GM18951 (cell line): ENCODE measurements around the gene PDE4B.

Experiments
- POLR2A ChIP-seq: IDR thresholded peaks from 4 replicates; pipeline ENCODE4 v1.6.1; 2011; ENCODE audit warnings: mild to moderate bottlenecking; ENCODE audit not compliant: insufficient read length, insufficient read depth; ENCODE audit errors: extremely low read depth
- in situ Hi-C: fragments of 300-500 bp; cut with MboI; formaldehyde crosslinking; loops from one replicate; pipeline ENCODE4 v1.12.0; 2022; ENCODE audit warnings: low sequenced_read_pairs, mixed read lengths, inconsistent platforms; ENCODE audit not compliant: unreplicated experiment

The PDE4B gene

DNA sequence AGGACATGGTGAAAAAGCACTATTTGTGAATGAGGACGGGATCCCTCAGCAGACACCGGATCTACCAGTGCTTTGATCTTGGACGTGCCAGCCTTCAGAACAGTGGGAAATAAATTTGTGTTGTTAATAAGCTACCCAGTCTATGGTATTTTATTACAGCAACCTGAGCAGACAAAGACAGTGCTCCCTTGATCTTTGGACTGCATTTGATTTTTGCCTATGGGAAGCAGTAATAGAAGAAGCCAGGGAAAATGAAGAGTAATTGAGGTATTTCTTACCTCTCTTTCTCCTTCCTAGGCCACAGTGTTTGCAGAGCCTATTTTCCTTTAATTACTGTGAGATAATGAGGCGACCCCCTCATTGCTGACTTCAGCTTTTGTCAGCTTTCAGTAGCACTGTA lies 87.9 kb downstream of the PDE4B start:
- TF ChIP-seq POLR2A: no peak
- in situ Hi-C loops: no loop called here

DNA sequence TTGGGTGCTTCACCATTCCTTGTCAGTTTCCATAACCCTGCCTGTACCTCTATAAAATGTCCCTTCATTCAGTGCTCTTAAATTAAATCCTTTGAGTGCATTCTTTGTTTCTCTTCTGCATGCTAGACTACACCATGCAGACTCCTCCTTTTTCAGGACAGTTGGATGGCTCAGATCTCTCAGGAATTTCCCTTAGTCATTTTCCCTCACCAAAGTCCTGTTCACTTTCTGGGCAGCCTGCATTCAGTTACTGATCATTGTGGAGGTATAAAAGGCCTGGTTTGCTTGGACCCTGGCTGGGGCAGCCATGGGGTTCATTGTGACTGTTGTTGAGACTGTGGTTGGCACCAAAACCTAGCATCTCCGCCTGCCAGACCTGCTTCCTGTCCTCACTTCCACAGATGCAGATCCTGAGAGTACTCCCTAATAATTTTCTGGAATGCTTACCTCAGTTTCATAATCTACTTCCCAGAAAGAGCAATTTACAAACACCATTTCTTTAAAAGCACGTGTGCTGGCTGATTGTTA lies 88.4 kb downstream of the PDE4B start:
- in situ Hi-C loops: no loop called here
- no peak for TF ChIP-seq POLR2A

DNA sequence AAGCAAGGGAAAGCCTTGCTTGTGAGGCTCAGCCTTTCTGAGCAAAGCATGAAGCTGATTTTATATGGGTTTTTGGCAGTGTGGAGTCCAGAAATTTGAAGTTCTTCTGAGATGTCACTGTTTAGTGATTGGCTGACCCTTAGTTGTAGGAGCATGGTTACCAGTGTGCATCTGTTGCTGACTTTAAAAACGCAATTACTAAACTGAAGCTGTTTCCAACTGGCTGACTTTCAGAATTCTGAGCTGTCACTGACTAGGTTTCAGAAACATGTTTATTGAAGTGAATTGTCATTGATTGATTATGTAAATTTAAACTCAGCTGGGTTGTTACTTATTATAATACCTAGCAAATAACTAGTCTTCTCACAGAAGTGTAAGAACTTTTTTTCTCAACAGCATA lies 89.4 kb downstream of the PDE4B start:
- no peak for TF ChIP-seq POLR2A
- in situ Hi-C loops: no loop called here

DNA sequence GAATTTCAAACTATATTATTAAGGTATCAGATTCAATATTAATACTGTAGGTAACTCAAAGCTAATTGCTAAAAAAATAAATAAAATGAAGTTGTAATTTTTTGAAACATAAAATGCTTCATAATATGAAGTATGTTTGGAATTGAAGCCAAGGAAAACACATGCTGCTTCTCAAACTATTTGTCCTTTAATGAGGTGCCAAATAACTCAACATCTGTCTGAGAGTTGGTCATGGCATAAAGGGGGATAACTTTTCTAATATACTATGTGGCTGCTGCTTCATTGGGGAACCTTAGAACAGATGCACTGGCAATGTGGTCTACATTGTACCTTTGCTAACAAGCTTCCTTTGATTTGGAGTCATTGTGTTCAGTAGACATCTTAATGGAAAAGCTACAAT lies 96.7 kb downstream of the PDE4B start:
- TF ChIP-seq POLR2A: no peak
- in situ Hi-C loops: no loop called here

DNA sequence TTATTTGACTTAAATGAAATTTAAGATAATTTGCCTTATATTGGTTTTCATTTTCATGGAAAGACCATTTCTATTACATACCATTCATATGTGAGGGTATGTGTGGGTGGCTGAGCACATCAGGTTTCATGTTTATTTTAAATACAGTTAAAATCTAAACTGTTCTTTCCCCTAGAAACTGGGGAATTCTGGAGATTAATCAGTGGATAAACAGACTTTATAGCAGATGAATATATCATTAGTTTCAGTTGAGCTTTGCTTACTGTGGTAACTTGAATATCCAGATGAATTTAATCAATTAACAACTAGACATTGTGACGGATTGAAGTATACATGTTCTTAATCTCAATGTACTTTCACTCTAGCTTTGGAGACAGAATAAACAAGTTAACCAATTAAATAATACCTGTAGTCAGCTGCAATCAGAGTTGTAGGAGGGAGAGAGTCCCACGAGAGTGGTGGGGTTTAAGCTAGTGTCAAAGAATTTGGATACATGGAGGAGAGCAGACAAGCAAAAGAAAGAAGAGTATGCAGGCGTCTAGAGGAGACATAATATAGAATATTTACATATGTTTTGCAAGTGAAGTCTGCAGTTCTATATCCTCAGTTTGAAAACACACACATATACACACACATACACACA lies 97.6 kb downstream of the PDE4B start:
- TF ChIP-seq POLR2A: no peak
- in situ Hi-C loops: no loop called here

DNA sequence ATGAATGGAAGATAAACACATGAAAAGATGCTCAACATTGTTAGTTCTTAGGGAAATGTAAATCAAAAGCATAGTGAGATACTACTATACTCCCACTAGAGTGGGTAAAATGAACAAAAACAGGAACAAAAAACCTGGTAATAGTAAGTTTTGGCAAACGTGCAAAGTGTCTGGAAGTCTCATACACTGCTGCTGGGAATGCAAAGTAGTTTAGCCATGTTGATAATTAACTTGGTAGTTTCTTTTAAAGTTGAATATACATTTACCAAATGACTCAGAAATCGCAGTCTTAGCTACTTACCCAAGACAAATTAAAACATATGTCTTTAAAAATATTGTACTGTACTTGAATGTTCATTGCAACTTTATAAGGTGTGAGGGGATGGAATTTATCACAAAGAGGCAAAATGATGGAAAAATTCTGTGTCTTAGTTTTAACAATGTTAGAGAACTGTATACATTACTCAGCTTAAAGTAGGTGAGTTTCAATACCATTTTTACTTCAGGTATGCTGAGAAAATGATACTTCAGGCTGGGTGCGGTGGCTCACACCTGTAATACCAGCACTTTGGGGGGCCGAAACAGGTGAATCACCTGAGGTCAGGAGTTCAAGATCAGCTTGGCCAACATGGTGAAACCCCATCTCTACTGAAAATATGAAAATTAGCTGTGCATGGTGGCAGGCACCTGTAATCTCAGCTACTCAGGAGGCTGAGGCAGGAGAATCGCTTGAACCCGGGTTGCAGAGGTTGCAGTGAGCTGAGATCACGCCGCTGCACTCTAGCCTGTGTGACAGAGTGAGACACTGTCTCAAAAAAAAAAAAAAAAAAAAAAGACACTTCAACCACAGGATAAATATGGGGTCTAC lies 102.3 kb downstream of the PDE4B start:
- in situ Hi-C loops: no loop called here
- TF ChIP-seq POLR2A: no peak

DNA sequence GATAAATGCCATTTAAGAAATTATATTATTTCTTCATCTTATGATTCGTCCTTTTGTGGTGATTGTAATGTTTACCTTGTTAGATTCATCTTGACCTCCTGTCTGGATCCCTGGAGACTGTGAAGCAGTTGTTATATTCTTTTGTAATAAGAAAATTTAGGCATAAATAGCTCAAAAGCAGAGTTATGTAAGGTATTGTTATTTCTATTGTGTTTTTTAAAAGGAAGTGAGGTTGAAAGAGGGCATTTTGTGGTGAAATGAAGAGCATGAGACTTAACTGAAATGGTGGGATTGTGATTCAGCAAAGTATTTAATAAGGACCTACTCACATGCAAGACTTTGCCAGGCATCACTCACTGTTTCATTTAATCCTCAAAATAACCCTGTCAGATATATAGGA lies 104.0 kb downstream of the PDE4B start:
- in situ Hi-C loops: no loop called here
- TF ChIP-seq POLR2A: no peak

DNA sequence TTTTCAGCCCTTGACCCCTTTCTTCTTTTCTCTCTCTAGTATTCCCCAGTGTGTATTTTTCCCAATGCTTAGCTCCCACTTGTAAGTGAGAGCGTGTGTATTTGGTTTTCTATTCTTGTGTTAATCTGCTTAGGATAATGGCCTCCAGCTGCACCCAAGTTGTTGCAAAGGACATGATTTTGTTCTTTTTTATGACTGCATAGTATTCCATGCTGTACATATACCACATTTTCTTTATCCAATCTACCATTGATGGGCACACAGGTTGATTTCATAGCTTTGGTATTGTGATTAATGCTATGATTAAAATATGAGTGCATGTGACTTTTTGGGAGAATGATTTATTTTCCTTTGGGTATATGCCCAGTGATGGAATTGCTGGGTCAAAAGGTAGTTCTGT lies 104.8 kb downstream of the PDE4B start:
- TF ChIP-seq POLR2A: no peak
- in situ Hi-C loops: no loop called here

DNA sequence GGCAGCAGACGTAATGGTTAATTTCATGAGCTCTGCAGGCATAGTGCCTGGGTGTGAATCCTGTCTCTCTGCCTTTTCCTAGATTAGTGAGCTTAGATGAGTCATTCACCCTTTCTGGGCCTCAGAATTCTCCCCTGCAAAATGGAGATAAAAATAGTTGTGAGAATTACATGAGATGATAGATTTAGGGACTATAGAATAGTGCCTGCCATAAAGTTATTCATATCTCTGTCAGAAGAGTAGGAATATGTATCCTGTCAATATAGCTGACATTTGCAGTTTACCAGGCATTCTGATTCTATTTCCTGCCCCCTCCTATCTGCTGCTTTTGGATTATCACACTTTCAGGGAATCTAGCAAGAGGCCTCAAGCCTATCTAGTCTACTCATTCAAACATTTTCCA lies 112.0 kb downstream of the PDE4B start:
- in situ Hi-C loops: no loop called here
- TF ChIP-seq POLR2A: no peak

DNA sequence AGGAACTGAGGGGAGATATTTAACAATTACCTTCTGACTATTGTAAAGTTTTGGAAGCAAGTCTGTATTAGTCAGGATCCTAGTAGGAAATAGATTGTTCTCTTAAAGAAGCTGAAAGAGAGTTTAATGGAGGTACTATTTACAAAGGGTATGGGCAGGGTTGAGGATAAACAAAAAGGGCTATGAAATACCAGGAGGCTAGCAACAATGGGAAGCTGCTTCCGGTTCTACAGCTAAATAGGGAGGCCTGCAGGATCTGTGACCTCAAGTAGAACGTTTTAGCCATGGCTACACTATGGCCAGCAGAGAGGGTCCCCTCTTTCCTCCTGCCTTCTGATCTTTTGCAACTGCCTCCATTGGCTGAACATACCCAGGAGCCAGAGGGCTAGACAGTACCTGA lies 117.7 kb downstream of the PDE4B start:
- in situ Hi-C loops: no loop called here
- TF ChIP-seq POLR2A: no peak

DNA sequence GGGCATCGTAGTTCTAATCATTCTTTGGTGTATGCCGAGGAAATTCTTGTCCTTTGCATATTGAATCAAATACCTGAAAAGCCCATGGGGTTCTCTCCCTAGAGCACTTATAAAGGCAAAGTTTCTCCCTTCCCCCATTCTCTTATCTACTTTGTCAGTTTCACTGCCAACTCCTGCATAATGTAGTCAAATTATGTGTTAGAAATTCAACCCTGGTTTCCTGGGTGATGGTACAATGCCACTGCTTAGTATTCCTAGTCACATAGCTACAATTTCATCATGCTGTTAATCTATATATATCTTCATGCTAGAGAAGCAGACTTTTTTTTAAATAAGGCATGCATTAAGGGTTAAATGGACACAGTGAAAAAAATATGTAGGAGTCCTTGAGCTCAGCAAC lies 119.0 kb downstream of the PDE4B start:
- in situ Hi-C loops: no loop called here
- no peak for TF ChIP-seq POLR2A

DNA sequence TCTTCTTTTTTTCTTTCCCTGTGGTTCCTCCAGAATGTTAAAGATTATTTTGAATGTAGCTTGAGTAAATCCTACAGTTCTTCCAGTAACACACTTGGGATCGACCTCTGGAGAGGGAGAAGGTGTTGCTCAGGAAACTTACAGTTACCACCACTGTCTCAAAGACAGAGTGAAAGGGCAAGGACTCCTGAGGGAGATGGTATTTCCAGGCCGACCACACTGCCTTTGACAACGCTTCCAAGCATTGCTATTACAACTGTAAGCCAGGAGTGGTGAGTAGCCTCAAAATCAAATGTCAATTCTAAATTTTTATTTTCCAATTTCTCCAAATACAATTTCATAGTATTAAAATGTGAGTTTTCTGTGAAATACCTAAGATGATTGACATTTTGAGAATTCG lies 125.9 kb downstream of the PDE4B start:
- no peak for TF ChIP-seq POLR2A
- in situ Hi-C loops: no loop called here

DNA sequence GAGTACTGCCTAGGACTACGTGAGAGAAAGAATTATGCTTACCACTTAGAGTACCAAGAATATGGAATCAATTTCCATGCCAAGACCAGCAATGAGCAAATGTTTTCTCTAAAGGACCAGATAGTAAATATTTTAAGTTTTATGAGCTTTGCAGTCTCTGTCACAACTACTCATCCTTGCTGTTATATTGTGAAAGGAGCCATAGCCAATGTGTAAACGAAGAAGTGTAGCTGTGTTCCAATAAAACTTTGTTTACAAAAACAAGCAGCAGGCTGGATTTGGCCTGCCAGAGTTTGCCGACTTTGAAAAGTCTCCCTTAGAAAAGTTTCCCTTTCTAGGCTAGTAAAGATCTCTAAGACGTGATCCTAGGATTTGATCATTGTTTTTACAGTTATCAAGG lies 128.8 kb downstream of the PDE4B start:
- in situ Hi-C loops: no loop called here
- TF ChIP-seq POLR2A: no peak

DNA sequence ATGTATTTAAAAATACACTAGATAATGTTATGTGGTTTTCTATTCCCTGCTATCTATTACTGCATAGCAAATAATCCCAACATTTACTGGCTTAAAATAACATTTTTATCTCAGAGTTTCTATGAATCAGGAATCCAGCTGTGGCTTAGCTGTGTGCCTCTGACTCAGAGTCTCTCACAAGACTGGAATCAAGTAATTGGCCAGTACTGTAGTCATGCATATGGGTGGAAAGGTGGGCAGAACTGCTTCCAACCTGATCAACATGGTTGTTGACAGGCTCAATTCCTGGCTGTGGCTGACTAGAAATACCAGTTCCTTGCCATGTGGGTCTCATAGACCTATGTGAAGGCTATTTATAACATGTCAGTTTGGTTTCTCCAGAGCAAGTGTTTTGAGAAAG lies 131.8 kb downstream of the PDE4B start:
- in situ Hi-C loops: no loop called here
- TF ChIP-seq POLR2A: no peak
